Measurements from ENCODE around the gene SVOPL.

The SVOPL gene

DNA sequence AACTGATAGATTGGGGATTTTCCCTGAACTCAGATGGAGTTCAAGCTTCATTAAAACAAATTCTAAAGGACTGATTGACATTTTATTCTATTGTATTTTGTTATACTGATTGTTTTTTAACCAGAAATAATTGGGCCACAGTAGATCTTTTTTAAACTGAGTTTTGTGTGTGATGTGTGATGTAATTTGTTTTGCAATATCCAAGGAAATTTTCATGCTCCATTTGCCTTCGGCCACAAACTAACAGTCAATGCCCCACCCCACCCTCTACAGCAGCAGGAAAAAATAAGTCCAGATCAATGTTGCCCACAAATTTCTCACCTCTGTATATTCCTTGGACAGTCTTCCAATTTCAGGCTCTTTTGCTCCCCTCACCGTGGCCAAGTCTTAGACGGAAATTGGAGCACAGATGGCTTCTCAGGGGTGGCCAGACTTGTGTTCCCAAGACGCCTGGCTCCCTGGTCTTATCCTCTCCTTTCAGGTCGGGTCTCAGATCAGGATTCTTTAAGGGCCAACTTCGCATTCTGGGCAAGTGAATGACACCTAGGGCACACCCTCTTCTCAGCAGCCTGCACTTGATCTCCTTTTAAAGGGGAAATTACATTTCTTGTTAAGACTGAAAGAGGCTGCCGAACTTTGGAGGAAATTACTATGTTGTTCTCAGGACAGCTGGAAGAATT lies at the start of gene SVOPL:
TSS of gene SVOPL (minus strand) at position 506 of the 680 bp plus-strand sequence. CDS start 22,317 bp downstream, outside the sequence.
- TF ChIP-seq, protein P1, sequence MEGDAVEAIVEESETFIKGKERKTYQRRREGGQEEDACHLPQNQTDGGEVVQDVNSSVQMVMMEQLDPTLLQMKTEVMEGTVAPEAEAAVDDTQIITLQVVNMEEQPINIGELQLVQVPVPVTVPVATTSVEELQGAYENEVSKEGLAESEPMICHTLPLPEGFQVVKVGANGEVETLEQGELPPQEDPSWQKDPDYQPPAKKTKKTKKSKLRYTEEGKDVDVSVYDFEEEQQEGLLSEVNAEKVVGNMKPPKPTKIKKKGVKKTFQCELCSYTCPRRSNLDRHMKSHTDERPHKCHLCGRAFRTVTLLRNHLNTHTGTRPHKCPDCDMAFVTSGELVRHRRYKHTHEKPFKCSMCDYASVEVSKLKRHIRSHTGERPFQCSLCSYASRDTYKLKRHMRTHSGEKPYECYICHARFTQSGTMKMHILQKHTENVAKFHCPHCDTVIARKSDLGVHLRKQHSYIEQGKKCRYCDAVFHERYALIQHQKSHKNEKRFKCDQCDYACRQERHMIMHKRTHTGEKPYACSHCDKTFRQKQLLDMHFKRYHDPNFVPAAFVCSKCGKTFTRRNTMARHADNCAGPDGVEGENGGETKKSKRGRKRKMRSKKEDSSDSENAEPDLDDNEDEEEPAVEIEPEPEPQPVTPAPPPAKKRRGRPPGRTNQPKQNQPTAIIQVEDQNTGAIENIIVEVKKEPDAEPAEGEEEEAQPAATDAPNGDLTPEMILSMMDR (IDR thresholded peaks at IDR 0.05; ENCODE audit: extremely low read depth, missing control alignments): no peak

DNA sequence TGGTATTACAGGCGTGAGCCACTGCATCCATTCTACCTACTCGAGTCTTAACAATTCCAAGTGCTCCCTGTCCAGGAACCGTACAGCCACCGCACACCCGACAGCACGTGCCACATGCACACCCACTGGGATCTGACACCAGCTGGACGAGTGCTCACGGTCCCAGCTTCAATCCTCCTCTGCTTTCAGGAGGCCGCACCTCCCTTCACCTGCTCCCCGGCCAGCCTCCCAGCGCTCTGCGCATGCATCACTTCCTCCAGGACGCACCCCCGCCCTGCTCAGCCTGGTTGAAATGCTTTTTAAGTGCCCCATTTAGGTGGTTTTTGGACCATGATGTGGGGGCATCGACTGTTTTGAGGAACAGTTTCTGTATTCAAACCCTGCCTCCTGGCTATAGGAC lies 49.3 kb upstream of the SVOPL start:
- no peak for DNase-seq (ENCODE audit: low spot score)
- TF ChIP-seq, protein P1 (IDR thresholded peaks at IDR 0.05; ENCODE audit: extremely low read depth, missing control alignments): no peak

More for the DNA sequence above, at the start of gene SVOPL:
- no peak for DNase-seq (ENCODE audit: low spot score)

DNA sequence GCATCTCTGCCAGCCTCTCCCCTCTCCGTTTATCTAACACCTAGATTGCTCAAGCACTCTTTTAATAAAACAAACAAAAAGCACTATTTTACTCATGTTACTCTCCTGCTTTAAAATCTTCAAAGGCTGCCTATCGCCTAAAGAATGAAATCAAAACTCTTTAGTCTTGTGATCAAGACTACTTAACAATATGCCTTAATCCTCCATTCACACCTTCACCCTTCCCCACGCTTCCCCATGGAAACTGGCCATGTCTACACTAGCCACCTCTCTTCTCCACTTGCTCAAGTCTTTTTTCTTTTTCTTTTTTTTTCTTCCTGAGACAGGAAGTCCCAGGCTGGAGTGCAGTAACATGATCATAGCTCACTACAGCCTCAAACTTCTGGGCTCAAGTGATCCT lies 48.8 kb upstream of the SVOPL start:
- TF ChIP-seq, protein P1 (IDR thresholded peaks at IDR 0.05; ENCODE audit: extremely low read depth, missing control alignments): no peak
- DNase-seq (ENCODE audit: low spot score): no peak

GRCh38 chr7:138748666-138749065 lies 47.5 kb upstream of the SVOPL start:
- DNase-seq (ENCODE audit: low spot score): no peak
- TF ChIP-seq, protein P1 (IDR thresholded peaks at IDR 0.05; ENCODE audit: extremely low read depth, missing control alignments): no peak

DNA sequence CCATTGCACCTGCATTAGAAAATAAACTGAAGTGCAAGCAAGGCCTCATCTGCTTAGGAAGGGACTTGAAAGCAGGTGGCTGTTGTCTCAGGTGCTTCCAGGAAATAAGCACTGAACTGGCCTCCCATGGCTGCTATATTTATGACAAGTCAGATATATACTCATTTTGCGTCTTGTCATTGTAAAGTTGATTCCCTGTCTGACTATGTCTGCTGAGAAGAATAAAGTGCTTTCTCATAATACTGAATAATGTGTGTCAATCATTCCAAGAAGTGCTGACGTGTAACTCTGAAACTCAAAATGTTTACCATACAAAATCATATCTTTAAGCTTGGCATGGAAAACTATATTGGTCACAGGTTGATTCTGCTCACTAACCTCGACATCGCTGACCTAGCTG lies 44.9 kb upstream of the SVOPL start:
- no peak for DNase-seq (ENCODE audit: low spot score)
- TF ChIP-seq, protein P1 (IDR thresholded peaks at IDR 0.05; ENCODE audit: extremely low read depth, missing control alignments): no peak

- no peak for DNase-seq (ENCODE audit: low spot score)
Measured at GRCh38 chr7:138745189-138745588, 44.0 kb upstream of the SVOPL start.

GRCh38 chr7:138741453-138741735 lies 40.2 kb upstream of the SVOPL start:
- TF ChIP-seq, protein P1 (IDR thresholded peaks at IDR 0.05; ENCODE audit: extremely low read depth, missing control alignments): no peak
- no peak for DNase-seq (ENCODE audit: low spot score)

More at GRCh38 chr7:138745189-138745588, 44.0 kb upstream of the SVOPL start:
- TF ChIP-seq, protein P1 (IDR thresholded peaks at IDR 0.05; ENCODE audit: extremely low read depth, missing control alignments): no peak

Measured in GM20000 (cell line).